Measurements from ENCODE around the gene CCT7.

DNA sequence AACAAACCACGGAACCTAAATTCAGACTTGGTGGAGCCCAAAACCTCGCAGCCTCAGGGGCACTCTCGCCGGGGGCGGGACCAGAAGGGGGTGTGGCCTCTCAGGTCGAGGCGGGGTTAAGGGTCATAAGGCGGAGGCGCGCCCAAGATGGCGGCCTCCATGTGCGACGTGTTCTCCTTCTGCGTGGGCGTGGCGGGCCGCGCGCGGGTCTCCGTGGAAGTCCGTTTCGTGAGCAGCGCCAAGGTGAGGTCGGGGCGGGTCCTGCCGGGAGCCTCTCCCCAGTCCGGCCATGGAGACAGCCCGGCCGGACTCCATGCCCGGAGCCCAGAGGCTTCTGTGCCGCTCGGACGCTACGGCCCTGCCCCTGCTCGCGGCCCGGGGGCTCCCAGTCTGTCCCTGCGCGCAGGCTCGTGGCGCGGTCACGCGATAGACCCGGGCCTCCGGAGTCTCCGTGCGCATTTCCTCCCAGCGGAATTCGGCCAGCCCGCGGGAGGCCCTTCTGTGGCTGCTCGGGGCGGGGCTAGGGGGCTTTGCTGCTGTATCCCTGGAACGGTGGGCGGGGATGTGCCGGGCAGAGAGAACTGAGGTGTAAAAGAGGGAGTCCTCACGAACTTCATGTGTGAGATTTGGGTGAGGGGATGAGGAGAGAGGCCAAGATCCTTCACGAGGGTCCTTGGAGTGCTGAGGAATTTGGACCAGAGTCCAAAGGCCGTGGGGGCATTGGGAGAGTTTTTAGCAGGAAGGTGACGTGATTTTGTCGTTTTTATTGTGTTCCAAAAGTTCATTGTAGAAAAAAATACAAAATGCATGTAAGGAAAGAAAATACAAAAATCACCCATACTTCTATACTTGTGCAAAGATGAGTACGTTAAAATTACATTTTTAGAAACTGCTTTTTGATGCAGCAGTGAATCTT, 19.7 kb upstream of the CCT7 start, which contains the start of gene SMYD5:
- TF ChIP-seq, protein P1, sequence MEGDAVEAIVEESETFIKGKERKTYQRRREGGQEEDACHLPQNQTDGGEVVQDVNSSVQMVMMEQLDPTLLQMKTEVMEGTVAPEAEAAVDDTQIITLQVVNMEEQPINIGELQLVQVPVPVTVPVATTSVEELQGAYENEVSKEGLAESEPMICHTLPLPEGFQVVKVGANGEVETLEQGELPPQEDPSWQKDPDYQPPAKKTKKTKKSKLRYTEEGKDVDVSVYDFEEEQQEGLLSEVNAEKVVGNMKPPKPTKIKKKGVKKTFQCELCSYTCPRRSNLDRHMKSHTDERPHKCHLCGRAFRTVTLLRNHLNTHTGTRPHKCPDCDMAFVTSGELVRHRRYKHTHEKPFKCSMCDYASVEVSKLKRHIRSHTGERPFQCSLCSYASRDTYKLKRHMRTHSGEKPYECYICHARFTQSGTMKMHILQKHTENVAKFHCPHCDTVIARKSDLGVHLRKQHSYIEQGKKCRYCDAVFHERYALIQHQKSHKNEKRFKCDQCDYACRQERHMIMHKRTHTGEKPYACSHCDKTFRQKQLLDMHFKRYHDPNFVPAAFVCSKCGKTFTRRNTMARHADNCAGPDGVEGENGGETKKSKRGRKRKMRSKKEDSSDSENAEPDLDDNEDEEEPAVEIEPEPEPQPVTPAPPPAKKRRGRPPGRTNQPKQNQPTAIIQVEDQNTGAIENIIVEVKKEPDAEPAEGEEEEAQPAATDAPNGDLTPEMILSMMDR (IDR thresholded peaks at IDR 0.05; ENCODE audit: low read depth, low read length, poor library complexity, severe bottlenecking), result no peak
- TF ChIP-seq EZH2phosphoT487 (IDR thresholded peaks at IDR 0.05; ENCODE audit: borderline replicate concordance, low read length), result no peak

Measured in DOHH2 (cell line).